HL-60/S4 treated with phorbol 12-myristate 13-acetate at 8.2 ng/mL for 4 days and 3 days (cell line): Measurements from ENCODE around the gene GABBR1.
"Not testable (repeated sequence)": the region's sequence is repeated elsewhere in the genome, so short reads cannot be mapped to it uniquely, and the experiment has no call there.

Source experiments
- in situ Hi-C: fragments of 300-500 bp; cut with MboI; formaldehyde crosslinking; loops from 2 replicates; pipeline ENCODE4 v1.15.0; 2022; ENCODE audit warnings: low sequenced_read_pairs

Gene GABBR1

DNA sequence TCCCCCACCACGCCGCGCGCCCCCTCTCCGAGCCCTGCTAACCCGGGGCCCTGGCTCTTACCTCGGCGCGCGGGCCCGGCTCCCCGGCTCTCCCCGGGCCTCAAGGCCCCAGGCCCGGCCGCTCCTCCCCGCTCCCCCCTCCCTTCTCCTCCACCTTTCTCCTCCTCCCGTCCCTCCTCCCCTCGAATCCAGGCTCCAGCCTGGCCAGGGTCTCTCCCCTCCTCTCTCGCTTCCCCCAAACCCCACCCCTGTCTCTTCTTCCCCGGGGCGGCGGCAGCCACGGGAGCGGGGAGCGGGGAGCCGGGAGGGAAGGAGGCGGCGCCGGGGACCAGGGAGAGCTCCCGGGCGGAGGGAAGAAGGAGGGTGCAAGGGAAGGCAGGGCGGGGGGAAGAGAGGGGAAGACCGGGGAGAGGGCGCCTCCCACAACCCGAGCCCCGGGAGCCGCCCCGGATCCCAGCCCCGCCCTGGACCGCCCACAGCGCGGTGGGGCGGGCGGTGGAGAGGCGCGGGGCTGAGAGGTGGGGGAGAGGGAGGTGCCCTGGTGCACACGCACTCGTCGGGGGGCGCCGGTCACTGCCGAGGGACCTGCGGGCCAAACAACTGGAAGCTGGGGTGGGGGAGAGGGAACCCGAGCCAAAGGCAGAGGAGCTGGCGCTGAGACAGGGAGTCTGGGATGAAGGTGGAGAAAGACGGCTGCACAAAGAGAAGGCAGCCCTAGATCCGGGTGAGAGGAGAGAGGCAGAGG, at the start of gene GABBR1:
TSS of gene GABBR1 (minus strand) at position 395 of the 745 bp plus-strand sequence. CDS start 798 bp downstream, outside the sequence.
- in situ Hi-C loops = no loop called here

DNA sequence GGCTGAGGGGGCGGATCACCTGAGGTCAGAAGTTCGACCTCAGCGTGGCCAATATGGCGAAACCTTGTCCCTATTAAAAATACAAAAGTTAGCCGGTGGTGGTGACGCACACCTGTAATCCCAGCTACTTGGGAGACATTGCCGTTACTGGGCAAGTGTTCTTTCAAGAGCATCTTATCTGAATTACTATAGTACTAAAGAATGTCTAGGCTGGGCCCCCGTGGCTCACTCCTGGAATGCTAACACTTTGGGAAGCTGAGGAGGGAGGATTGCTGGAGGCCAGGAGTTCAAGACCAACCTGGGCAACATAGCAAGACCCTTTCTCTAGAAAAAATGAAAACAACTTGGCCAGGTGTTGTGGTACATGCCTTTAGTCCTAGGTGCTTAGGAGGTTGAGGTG, 48.8 kb upstream of the GABBR1 start:
- in situ Hi-C loops = no loop called here

DNA sequence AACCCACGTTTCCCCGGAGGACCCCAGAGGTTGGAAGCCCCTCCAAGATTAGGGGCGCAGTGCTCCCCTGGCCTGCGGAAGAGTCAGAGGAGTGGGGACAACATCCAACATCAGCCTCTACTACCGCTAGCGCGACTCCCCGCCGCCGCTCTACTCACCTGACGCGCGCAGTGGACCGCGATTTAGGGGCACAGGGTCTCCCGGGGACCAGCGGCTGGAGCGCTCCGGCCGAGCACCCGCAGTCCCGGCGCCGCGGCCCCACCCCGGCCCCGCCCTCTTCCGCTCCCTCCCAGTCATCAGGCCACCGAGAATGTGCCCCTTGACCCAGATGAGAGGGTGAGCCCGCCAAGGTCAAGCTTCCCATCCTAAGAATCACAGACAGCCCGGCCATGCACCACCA, 47.9 kb upstream of the GABBR1 start, which contains the start of gene ZFP57:
TSS of gene ZFP57 (minus strand) at position 249 of the 400 bp plus-strand sequence. CDS start 4,149 bp downstream, outside the sequence.
- in situ Hi-C loops = no loop called here

DNA sequence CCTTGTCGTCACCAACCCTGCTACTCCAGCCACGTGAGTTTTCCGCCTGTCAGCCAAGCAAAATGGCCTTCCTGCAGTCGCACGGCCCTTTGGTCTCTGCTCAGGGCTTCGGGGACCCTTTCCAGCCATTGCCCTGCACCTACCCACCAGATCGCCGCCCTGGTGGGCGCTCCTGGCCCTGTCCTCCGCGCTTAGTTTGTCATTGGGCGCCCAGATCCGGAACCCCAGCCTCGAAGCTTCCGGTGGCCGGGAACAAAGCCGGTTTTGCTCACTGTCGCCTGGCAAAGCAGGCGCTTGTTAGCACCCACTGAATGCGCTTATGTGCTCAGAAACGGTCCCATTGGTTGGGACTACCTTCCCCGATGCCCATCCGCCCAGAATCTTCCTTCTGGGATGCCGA, 47.4 kb upstream of the GABBR1 start:
- in situ Hi-C loops = no loop called here

DNA sequence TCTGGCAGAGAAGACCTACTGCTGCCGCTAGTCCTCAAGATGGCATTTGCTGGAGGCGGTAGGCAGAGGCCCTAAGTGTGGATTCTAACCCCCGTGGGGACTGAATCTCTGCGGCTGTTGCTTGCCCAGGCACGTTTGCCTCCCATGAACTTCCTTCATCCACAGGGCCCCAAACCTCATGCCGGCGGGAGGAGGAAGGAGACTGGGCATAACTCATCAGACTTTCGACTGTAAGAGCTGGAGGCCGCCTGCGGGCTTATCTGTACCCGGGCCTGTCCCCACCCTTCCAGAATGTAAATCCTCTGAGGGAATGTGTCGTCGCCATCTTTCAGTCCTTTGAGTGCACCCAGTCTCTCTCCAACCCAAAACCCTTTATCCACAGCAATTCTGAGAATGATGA, 47.0 kb upstream of the GABBR1 start:
- in situ Hi-C loops = no loop called here

DNA sequence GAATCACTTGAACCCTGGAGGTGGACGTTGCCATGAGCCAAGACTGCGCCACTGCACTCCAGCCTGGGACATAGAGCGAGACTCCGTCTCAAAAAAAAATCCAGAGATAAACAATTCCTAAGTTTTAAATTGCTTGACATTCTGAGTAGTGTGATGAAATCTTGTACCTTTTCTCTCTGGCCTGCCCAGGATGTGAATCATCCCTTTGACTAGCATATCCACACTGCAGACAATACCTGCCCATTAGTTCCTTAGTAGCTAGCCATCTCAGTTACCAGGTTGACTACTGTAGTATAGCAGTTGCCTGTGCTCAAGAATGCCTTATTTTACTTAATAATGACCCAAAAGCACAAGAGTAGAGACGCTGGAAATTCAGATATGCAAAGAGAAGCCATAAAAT, 45.1 kb upstream of the GABBR1 start:
- in situ Hi-C loops = no loop called here

DNA sequence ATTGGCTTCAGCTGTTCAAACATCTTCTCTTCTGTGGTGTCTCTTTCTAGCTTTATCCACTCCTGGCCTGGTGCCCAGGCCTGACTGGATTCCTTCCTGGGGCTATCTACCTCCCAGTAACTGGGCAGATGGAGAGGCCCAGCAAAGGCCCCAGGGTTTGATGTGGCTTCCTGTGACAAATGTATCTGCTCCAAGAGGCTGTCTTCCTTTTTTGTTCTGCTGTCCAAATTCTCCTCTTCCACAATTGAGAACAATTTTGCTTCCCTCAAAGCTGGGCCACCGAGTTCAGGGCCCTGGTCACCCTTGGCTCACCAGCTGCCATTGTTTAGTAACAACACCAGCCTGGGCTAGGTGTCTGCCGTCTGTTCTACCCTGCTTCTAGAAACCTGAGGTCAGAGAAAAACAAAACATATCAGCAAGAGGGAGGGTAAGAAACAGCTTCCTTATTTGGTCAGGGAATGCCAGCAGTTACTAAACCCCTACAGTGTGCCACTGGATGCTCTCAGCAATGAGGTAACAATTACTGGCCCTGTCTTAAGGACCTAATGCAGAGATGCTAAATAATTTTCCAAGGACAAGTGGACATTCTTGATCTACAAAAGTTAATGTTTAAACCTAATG, 44.1 kb upstream of the GABBR1 start:
- in situ Hi-C loops = no loop called here

DNA sequence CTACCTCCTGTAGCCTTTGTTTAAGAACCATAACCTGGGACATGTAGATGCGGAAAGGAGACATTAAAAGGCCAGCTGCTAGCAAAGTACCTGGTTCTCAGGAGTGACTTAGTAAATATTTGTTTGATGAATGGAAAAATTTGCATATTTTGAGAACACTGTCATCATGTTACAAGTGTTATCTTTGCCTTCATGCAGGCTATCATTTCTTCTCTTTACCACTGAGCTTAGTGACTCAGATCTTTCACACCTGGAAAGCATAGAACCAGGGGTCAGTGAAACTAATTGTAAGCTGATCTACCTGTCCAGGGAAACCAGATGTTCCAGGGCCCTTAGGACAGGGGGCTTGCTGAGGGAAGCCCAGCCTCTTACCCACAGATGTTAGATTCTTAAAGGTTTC, 42.6 kb upstream of the GABBR1 start:
- in situ Hi-C loops = no loop called here

DNA sequence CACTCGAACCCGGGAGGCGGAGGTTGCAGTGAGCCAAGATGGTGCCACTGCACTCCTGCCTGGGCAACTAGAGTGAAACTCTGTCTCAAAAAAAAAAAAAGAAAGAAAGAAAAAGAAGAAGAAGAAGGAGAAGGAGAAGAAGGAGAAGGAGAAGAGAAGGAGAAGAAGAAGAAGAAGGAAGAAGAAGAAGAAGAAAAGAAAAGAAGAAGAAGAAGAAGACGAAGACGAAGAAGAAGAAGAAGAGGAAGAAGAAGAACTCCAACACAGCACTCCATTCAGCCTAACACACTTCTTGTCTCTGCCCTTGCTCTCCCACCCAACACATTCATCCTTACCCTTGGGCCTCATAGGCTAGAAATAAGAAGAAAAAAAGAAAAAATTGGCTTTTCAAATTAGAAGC, 41.0 kb upstream of the GABBR1 start:
- in situ Hi-C loops = no loop called here

DNA sequence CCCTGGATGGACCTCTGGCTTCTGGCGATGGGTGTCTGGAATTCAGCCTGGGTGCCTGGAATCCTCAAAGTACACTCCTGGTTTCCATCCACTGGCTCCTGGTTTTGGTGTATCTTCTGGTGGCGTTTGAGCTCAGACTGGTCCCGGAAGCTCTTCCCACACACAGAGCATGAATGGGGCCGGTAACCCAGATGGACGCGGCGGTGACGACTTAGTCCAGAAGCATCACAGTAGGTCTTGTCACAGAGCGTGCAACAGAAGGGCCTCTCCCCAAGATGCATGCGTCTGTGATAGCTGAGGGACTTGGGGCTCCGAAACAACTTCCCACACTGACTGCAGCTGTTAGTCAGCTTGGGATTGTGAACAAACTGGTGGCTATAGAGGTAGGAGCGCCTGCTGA, 40.2 kb upstream of the GABBR1 start:
- in situ Hi-C loops = no loop called here

DNA sequence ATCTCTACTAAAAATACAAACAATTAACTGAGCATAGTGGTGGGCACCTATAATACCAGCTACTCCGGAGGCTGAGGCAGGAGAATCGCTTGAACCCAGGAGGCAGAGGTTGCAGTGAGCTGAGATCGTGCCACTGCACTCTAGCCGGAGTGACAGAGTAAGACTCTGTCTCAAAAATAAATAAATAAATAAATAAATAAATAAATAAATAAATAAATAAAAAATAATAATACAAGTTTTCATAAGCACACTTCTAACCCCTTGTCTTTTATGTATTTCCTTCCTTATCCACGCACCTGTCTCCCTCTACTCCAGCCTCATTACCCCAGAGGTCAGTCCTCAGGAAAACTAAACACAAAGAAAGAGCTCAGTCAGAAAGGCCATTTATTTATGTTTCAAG, 39.1 kb upstream of the GABBR1 start:
- in situ Hi-C loops = not testable (repeated sequence)

DNA sequence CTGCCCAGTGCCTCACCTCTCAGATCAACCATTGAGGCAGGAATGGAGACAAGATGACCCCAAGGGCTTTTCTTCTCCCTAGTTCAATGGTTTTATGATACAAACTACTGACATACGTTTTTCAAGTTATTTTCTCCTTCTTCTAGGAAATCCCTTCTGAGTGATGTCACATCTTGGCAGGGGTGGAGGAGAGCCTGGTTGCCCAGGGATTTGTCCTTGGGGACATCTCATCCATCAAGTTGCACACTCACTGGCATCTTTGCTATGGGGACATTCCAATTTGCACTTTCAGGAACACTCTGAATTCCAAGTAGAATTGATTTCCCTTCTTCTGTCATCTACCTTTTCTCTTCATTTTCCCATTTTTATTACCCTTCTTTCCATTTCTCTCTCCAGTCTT, 38.0 kb upstream of the GABBR1 start:
- in situ Hi-C loops = no loop called here

DNA sequence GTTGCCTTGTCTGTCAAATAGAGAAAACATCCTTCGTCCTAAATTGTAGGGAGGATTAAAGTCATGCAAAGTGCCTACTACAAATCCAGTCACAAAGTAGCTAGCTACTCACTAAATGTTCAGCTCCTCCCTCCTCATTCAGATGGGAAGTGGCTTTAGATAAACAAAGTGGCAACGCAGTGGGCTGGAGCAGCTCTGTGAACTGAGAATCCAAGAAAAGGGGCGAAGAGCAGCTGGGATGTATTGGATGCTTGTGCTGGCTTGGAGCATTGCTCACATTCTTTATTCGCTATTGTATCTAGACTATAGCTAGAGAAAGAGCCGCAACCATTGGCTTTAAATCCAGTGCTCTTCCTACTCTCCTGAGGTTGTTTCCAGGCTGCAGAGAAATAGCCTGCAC, 34.2 kb upstream of the GABBR1 start:
- in situ Hi-C loops = no loop called here

DNA sequence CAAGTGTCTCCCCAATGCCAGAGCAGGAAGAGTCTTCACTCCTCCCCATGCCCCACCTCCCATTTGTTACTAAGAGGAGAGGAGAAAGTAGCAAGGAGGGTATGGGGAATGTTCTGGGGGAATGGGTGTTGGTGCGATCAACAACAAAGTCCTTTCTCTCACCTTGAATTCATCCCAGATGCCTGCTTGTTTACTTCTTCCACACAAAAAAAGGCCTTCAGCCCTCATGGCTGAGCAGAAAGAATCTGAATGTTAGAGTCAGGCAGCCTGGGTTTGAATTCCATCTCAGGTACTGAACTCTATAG, 33.8 kb upstream of the GABBR1 start:
- in situ Hi-C loops = no loop called here

DNA sequence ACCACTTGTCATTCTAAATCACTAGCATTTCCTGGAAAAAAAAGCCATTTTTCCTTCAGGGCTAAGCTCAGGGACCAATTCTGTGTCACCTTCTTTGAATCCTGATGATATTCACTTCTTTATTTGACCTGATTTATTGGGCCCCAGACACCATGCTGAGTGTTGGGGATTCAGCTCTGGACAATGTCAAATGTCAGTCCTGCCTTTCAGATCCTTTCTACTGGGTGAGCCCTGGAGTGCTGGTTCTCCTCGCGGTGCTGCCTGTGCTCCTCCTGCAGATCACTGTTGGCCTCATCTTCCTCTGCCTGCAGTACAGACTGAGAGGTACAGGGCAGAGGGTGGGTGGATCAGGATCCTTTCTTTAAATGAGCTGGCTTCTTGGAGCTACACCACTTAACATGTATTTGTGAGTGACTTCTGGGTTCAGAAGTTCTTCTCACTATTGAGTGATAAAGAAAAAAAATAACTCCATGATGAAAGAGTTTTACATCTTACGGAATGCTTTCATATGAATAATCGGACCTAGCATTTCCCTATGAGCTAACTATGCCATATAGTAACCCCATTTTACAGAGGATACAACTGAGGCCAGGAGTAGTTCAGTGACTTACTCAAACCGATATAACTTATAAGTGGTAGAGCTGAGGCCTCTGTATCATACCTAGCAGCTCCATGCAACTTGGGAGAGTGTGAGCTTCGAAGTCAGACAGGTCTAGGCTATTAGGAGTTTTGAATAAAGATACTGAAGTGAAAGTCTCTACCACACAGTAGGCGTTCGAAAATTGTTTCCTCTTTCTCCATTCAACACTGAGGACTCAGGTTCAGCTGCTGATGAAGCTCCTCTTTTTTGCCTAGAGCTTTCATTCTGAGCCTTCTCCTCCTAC, 33.2 kb upstream of the GABBR1 start:
- in situ Hi-C loops = no loop called here

DNA sequence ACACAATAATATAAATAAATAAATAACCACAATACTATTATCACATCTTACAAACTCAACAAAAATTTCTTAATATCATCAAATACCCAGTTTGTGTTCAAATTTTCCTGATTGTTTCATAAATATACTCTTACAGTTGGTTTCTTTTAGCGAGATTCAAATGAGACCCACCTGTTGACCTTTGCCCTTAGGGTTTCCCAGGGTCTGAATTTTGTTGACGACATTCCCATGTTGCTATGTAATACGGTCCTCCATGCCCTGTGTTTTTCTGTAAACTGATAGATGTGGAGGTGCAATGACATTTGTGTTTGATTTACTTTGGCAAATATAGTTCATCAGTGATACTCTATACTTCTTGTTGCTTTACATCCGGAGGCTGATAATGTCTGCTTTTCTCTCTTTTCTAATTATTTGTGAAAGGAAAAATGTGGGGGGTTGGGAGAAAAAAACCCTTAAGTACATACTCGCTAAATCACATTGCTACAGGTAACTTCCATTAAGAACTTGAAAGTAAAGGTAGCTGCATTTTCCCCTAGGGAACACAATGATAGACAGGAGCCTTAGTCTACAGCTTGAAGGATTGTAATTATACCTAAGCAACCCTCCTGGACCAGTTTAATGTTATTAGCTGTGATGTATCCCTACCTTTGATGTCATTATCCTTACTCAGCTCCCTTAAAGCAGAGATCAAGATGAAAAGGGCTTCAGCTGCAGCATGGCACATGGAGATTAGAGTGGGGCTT, 30.5 kb upstream of the GABBR1 start:
- in situ Hi-C loops = no loop called here

DNA sequence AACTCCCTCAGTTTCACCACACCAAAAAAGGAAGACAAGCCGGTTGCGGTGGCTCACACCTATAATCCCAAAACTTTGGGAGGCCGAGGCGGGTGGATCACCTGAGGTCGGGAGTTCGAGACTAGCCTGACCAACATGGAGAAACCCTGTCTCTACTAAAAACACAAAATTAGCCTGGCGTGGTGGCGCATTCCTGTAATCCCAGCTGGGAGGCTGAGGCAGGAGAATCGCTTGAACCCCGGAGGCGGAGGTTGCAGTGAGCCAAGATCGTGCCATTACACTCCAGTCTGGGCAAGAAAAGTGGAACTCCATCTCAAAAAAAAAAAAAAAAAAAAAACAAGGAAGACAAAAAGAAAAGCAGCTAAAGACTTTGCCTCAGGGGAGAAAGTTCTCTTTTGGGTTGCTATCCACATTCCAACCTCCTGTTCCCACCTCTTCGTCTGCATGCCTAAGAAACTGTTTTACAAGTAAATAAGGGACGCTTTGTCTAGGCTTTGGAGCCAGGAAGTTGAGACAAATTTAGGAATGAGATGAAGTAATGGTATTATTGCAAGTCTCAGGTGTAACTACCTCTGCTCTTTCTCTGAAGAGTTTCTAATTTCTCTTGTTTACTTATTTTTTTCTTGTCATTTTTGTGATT, 28.6 kb upstream of the GABBR1 start:
- in situ Hi-C loops = not testable (repeated sequence)

DNA sequence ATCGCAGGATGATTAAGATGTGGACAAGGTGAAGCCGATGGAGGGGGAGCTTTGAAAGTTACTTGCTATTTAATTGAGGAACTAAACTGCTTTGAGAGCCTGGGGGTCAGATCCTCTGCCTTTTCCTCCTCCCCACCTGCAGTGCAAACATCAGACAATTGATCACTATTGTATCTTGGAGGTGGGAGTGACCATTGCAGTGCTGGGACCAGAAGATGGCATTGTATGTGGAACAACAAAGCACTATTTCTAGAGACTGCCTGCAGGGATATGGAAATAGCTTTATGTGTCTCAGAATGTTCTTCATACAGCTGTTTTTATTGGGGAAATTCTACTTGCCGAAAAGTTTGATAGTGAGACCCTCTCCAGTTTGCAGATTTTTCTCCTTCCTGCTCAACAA, 28.1 kb upstream of the GABBR1 start:
- in situ Hi-C loops = no loop called here

DNA sequence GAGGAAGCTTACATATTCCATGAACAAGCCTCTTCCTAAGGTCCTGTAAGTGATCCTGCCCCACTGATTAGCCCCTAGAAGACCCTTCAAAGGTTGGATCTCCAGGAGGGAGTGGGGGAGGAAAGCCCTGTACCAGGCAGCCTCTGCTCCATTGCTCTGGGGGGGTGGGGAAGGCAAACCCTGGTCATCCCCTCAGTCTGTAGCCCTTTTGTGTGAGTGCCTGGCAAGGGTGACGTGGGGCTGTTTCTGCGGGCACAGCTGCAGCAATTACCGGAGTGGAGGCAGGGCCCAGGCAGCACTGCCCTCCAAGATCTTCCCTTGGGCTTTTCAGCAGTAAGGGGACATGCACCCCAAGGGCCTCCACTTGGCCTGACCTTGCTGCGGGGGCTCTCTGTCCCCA, 23.8 kb upstream of the GABBR1 start, which contains the start of gene MOG:
TSS of gene MOG (plus strand) at position 295 of the 400 bp plus-strand sequence. CDS start 118 bp downstream, outside the sequence.
- in situ Hi-C loops = no loop called here

DNA sequence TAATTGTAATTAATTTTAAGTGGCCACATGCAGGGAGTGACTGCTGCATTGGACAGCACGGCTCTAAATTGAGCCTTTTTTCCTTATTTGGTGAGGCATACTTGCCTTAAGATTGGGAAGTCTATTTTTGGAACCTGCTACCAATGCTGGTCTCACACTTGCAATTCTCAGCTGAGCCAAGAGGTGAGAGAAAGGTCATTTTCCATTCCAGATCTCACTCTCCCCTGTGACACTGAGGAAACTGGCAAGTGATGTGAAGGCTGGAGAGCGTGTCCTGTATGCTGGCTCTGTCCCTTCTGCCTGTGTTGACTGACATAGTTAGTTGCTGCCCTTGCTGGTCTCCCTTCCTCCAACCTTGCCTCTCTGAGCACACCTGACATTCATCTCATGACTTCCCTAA, 23.2 kb upstream of the GABBR1 start:
- in situ Hi-C loops = no loop called here
